GM12878 (cell line): ENCODE measurements around the gene SEC62. TPM values are rescaled to one million over a fixed set of nuclear protein-coding genes. Genes with fewer than 3 reads are reported as not detected.

ENCODE experiments used
- CBX3 ChIP-seq: fragments of 200-600 bp; sonication (generic); IDR thresholded peaks from 2 replicates; pipeline ENCODE4 v1.6.1; 2016; ENCODE audit warnings: low read depth, borderline replicate concordance
- CEBPB ChIP-seq, 2 experiments: fragments of 150-350 bp in 1 of 2; IDR thresholded peaks; 2 replicates each; pipeline ENCODE4 v1.6.1; 2012 to 2014; ENCODE audit warnings: low read depth in 2 of 2, low read length in 2 of 2, borderline replicate concordance in 1 of 2, inconsistent platforms in 1 of 2
- DPF2 ChIP-seq: fragments of 450-650 bp; IDR thresholded peaks from 2 replicates; pipeline ENCODE4 v1.6.1; 2017; ENCODE audit warnings: mild to moderate bottlenecking
- FOS ChIP-seq: IDR thresholded peaks from 3 replicates; pipeline ENCODE4 v1.6.1; 2011; ENCODE audit warnings: borderline replicate concordance; ENCODE audit not compliant: insufficient read length; ENCODE audit errors: extremely low read depth
- FOXK2 ChIP-seq: fragments of 450-650 bp; IDR thresholded peaks from 2 replicates; pipeline ENCODE4 v1.6.1; 2017; ENCODE audit warnings: mild to moderate bottlenecking, moderate library complexity
- HDAC2 ChIP-seq: fragments of 200-600 bp; sonication (generic); IDR thresholded peaks from 2 replicates; pipeline ENCODE4 v1.6.1; 2017
- IKZF1 ChIP-seq: fragments of 450-650 bp; conservative IDR thresholded peaks from 2 replicates; pipeline ENCODE4 v1.6.1; 2017; ENCODE audit warnings: antibody characterized with exemption, mild to moderate bottlenecking
- IKZF2 ChIP-seq, 2 experiments: fragments of 450-650 bp; IDR thresholded peaks; 2 replicates each; pipeline ENCODE4 v1.6.1; 2017; ENCODE audit warnings: mild to moderate bottlenecking in 2 of 2, moderate library complexity in 2 of 2
- MYB ChIP-seq: fragments of 150-350 bp; IDR thresholded peaks from 2 replicates; pipeline ENCODE4 v1.6.1; 2014; ENCODE audit warnings: mild to moderate bottlenecking, low read depth, low read length, borderline replicate concordance
- NFYA ChIP-seq: IDR thresholded peaks from 2 replicates; pipeline ENCODE4 v1.6.1; 2011; ENCODE audit warnings: low read depth, mild to moderate bottlenecking, low read length, improper control_type of control experiment, borderline replicate concordance
- RB1 ChIP-seq: fragments of 450-650 bp; formaldehyde crosslinking; IDR thresholded peaks from 2 replicates; pipeline ENCODE4 v1.6.1; 2017; ENCODE audit warnings: mild to moderate bottlenecking, borderline replicate concordance
- RELA ChIP-seq: fragments of 450-650 bp; IDR thresholded peaks from 2 replicates; pipeline ENCODE4 v1.8.0; 2014; ENCODE audit warnings: borderline replicate concordance; ENCODE audit not compliant: partially characterized antibody
- RFX5 ChIP-seq: IDR thresholded peaks from 2 replicates; pipeline ENCODE4 v1.6.1; 2011; ENCODE audit warnings: low read depth, low read length, improper control_type of control experiment
- SIX5 ChIP-seq: IDR thresholded peaks from 2 replicates; pipeline ENCODE4 v1.6.1; 2011; ENCODE audit warnings: mild to moderate bottlenecking, low read depth, low read length, moderate library complexity; ENCODE audit not compliant: severe bottlenecking
- SUPT20H ChIP-seq: IDR thresholded peaks from 2 replicates; pipeline ENCODE4 v1.6.1; 2011; ENCODE audit warnings: low read depth, mild to moderate bottlenecking, low read length, moderate library complexity, borderline replicate concordance; ENCODE audit not compliant: control insufficient read depth
- ZBED1 ChIP-seq: IDR thresholded peaks from 2 replicates; pipeline ENCODE4 v1.6.1; 2016; ENCODE audit warnings: borderline replicate concordance
- ZNF217 ChIP-seq: fragments of 450-650 bp; IDR thresholded peaks from 2 replicates; pipeline ENCODE4 v1.6.1; 2017; ENCODE audit warnings: antibody characterized with exemption, mild to moderate bottlenecking
- polyA plus RNA-seq, 11 experiments: library from polyadenylated mRNA; depleted of rRNA in 4 of 11; unstranded in 6 of 11; stranded (reverse) in 5 of 11; fragments of >200 nt; fragmentation: Nextera tagmentation in 4 of 11; fragmentation: Illumina TruSeq in 1 of 11; extraction: Ambion mirVana in 4 of 11; extraction: Trizol in 1 of 11; gene quantifications; 1 replicate in 1 of 11; 2 replicates in 10 of 11; pipeline versions ENCODE4 v1.2.1 to v1.2.3, GENCODE V29; 2011 to 2016; ENCODE audit warnings: inconsistent platforms in 2 of 11, missing spikeins in 2 of 11, low read depth in 1 of 11
- total RNA-seq, 4 experiments: library from RNA; depleted of rRNA in 3 of 4; stranded (reverse); fragments of >200 nt in 3 of 4; fragmentation: Illumina TruSeq in 1 of 4; extraction: Trizol in 1 of 4; gene quantifications; 2 replicates each; pipeline versions ENCODE4 v1.2.1 to v1.2.3, GENCODE V29; 2013 to 2021
- TF ChIP-seq, protein P1 (sequence below): IDR thresholded peaks from 2 replicates; pipeline ENCODE4 v1.6.1; 2012; ENCODE audit warnings: improper control_type of control experiment, low read depth, low read length; ENCODE audit not compliant: insufficient replicate concordance
- TF ChIP-seq, protein P2 (sequence below): fragments of 450-650 bp; conservative IDR thresholded peaks from 2 replicates; pipeline ENCODE4 v1.6.1; 2017; ENCODE audit warnings: mild to moderate bottlenecking, moderate library complexity
- TF ChIP-seq, protein P3 (sequence below): fragments of 450-650 bp; IDR thresholded peaks from 2 replicates; pipeline ENCODE4 v1.6.1; 2017; ENCODE audit warnings: mild to moderate bottlenecking
- TF ChIP-seq, protein P4 (sequence below): IDR thresholded peaks from 2 replicates; pipeline ENCODE4 v1.6.1; 2011; ENCODE audit warnings: low read depth, low read length, improper control_type of control experiment, borderline replicate concordance

The SEC62 gene
- total and polyA plus RNA-seq, 10 of the 15 experiments (the other 5 are each of a cell fraction or from before 2014, with no cell fraction given): 25.6 to 270 (median 94.8) TPM

DNA sequence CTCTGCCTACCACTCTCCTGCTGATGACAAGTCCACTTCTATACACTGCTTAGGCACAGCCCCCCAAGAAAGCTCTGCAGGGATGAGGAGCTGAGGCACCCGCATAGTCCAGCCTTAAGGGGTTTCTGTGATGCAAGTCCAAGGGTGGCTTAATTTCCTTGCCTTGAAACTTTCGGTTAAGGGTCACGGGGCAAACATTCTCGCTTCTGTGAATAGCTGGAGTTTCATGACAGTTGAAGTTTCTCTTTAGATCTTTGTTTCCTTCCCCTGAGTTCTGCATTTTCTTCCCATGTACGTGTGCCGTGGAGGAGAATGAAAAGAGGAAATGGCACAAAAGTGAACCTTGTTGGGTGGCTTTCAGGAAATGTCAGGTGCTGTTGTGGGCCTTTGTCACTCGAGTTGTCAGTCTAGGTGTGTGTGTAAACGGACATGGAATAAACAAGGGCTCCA, 78.2 kb downstream of the SEC62 start (continued):
- TF ChIP-seq SUPT20H: no peak
- TF ChIP-seq RFX5: no peak
- peak in 1 of 2 experiments; percentile 87; a peak in 1 of 4 replicates for TF ChIP-seq CEBPB (IDR thresholded peaks at IDR 0.05; ENCODE audit: borderline replicate concordance in 1 of 2, low read depth in 2 of 2, low read length in 2 of 2)
- peak; percentile 52; the same call in 1 of the 2 replicates for TF ChIP-seq ZNF217
- TF ChIP-seq IKZF1: peak; percentile 92
- TF ChIP-seq, protein P1, sequence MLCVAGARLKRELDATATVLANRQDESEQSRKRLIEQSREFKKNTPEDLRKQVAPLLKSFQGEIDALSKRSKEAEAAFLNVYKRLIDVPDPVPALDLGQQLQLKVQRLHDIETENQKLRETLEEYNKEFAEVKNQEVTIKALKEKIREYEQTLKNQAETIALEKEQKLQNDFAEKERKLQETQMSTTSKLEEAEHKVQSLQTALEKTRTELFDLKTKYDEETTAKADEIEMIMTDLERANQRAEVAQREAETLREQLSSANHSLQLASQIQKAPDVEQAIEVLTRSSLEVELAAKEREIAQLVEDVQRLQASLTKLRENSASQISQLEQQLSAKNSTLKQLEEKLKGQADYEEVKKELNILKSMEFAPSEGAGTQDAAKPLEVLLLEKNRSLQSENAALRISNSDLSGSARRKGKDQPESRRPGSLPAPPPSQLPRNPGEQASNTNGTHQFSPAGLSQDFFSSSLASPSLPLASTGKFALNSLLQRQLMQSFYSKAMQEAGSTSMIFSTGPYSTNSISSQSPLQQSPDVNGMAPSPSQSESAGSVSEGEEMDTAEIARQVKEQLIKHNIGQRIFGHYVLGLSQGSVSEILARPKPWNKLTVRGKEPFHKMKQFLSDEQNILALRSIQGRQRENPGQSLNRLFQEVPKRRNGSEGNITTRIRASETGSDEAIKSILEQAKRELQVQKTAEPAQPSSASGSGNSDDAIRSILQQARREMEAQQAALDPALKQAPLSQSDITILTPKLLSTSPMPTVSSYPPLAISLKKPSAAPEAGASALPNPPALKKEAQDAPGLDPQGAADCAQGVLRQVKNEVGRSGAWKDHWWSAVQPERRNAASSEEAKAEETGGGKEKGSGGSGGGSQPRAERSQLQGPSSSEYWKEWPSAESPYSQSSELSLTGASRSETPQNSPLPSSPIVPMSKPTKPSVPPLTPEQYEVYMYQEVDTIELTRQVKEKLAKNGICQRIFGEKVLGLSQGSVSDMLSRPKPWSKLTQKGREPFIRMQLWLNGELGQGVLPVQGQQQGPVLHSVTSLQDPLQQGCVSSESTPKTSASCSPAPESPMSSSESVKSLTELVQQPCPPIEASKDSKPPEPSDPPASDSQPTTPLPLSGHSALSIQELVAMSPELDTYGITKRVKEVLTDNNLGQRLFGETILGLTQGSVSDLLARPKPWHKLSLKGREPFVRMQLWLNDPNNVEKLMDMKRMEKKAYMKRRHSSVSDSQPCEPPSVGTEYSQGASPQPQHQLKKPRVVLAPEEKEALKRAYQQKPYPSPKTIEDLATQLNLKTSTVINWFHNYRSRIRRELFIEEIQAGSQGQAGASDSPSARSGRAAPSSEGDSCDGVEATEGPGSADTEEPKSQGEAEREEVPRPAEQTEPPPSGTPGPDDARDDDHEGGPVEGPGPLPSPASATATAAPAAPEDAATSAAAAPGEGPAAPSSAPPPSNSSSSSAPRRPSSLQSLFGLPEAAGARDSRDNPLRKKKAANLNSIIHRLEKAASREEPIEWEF: no peak
- peak; percentile 78 for TF ChIP-seq DPF2
- peak; percentile 97 to 98 for TF ChIP-seq IKZF2 (IDR thresholded peaks at IDR 0.05)
- TF ChIP-seq, protein P2, sequence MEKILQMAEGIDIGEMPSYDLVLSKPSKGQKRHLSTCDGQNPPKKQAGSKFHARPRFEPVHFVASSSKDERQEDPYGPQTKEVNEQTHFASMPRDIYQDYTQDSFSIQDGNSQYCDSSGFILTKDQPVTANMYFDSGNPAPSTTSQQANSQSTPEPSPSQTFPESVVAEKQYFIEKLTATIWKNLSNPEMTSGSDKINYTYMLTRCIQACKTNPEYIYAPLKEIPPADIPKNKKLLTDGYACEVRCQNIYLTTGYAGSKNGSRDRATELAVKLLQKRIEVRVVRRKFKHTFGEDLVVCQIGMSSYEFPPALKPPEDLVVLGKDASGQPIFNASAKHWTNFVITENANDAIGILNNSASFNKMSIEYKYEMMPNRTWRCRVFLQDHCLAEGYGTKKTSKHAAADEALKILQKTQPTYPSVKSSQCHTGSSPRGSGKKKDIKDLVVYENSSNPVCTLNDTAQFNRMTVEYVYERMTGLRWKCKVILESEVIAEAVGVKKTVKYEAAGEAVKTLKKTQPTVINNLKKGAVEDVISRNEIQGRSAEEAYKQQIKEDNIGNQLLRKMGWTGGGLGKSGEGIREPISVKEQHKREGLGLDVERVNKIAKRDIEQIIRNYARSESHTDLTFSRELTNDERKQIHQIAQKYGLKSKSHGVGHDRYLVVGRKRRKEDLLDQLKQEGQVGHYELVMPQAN: no peak
- no peak for TF ChIP-seq CBX3
- TF ChIP-seq RB1: no peak
- TF ChIP-seq, protein P3, sequence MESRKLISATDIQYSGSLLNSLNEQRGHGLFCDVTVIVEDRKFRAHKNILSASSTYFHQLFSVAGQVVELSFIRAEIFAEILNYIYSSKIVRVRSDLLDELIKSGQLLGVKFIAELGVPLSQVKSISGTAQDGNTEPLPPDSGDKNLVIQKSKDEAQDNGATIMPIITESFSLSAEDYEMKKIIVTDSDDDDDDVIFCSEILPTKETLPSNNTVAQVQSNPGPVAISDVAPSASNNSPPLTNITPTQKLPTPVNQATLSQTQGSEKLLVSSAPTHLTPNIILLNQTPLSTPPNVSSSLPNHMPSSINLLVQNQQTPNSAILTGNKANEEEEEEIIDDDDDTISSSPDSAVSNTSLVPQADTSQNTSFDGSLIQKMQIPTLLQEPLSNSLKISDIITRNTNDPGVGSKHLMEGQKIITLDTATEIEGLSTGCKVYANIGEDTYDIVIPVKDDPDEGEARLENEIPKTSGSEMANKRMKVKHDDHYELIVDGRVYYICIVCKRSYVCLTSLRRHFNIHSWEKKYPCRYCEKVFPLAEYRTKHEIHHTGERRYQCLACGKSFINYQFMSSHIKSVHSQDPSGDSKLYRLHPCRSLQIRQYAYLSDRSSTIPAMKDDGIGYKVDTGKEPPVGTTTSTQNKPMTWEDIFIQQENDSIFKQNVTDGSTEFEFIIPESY: no peak
- TF ChIP-seq, protein P4, sequence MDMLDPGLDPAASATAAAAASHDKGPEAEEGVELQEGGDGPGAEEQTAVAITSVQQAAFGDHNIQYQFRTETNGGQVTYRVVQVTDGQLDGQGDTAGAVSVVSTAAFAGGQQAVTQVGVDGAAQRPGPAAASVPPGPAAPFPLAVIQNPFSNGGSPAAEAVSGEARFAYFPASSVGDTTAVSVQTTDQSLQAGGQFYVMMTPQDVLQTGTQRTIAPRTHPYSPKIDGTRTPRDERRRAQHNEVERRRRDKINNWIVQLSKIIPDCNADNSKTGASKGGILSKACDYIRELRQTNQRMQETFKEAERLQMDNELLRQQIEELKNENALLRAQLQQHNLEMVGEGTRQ: no peak
- TF ChIP-seq HDAC2: no peak
- no peak; the same call in 1 of the 2 replicates for TF ChIP-seq FOXK2
- no peak for TF ChIP-seq SIX5
- no peak for TF ChIP-seq RELA
- TF ChIP-seq MYB: peak; percentile 63; the same call in 1 of the 2 replicates
- TF ChIP-seq ZBED1: peak; percentile 63; the same call in 1 of the 2 replicates
- no peak for TF ChIP-seq NFYA
- TF ChIP-seq FOS: no peak
